Measurements from ENCODE around the gene IGFBPL1. TPM values are rescaled to one million over a fixed set of nuclear protein-coding genes. Genes with fewer than 3 reads are reported as not detected.

Gene IGFBPL1
- polyA plus RNA-seq, 3 donors, result not detected

- Histone ChIP-seq H3K9ac (ENCODE audit: insufficient read depth, low read length, poor library complexity, severe bottlenecking) (no peak overlapping the region), H3K4me2 (replicated peaks; ENCODE audit: extremely low read depth, low read length, poor library complexity, severe bottlenecking) (no peak overlapping the region), H3K4me3 (replicated peaks in 1 of 3; ENCODE audit: low read depth in 2 of 3, low read length in 3 of 3) (no peak overlapping the region), H3K9me3 (replicated peaks in 1 of 2; ENCODE audit: control insufficient read depth in 1 of 2, insufficient read depth in 1 of 2, low read length in 2 of 2) (peaks cover 0 to 5% of the 10 kb centered on the region in 2 donors), H2AFZ (ENCODE audit: insufficient read depth, low read depth, low read length, poor library complexity, severe bottlenecking) (no peak overlapping the region), H3K36me3 (replicated peaks in 1 of 2; ENCODE audit: control insufficient read depth in 1 of 2, insufficient read depth in 2 of 2, low read length in 2 of 2) (no peaks in the 10 kb centered on the region), H4K20me1 (ENCODE audit: insufficient read depth, low read length) (no peaks in the 10 kb centered on the region), H3K27me3 (ENCODE audit: control insufficient read depth in 2 of 2, insufficient read depth in 2 of 2, low read length in 2 of 2) (peaks cover 18 to 21% of the 10 kb centered on the region in 2 donors), H3K27ac (ENCODE audit: low read depth in 1 of 2, low read length in 2 of 2) (no peak overlapping the region), H3K79me2 (ENCODE audit: insufficient read depth, low read length) (no peaks in the 10 kb centered on the region), H3K4me1 (ENCODE audit: control insufficient read depth in 1 of 2, insufficient read depth in 2 of 2, low read length in 2 of 2) (no peaks in the 10 kb centered on the region)
- TF ChIP-seq, protein P1, sequence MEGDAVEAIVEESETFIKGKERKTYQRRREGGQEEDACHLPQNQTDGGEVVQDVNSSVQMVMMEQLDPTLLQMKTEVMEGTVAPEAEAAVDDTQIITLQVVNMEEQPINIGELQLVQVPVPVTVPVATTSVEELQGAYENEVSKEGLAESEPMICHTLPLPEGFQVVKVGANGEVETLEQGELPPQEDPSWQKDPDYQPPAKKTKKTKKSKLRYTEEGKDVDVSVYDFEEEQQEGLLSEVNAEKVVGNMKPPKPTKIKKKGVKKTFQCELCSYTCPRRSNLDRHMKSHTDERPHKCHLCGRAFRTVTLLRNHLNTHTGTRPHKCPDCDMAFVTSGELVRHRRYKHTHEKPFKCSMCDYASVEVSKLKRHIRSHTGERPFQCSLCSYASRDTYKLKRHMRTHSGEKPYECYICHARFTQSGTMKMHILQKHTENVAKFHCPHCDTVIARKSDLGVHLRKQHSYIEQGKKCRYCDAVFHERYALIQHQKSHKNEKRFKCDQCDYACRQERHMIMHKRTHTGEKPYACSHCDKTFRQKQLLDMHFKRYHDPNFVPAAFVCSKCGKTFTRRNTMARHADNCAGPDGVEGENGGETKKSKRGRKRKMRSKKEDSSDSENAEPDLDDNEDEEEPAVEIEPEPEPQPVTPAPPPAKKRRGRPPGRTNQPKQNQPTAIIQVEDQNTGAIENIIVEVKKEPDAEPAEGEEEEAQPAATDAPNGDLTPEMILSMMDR (IDR thresholded peaks at IDR 0.05), result no peak
- intact Hi-C loops (cut with micrococcal nuclease), result no loop called here
- Mint-ChIP-seq H3K27me3 (ENCODE audit: low read depth in 3 of 3) (peaks cover 22 to 30% (median 29%) of the 10 kb centered on the region in 3 donors), H3K9me3 (peaks cover 0 to 1% (median 0%) of the 10 kb centered on the region in 7 donors), H3K4me3 (no peak overlapping the region), H3K36me3 (no peaks in the 10 kb centered on the region), H3K27ac (no peak overlapping the region), H3K4me1 (peaks cover 4% of the 10 kb centered on the region)
- 94% methylated on average over 2 of the region's 5 CpGs for WGBS (ENCODE audit: insufficient coverage)
- DNase-seq, result no peak
Observed at GRCh38 chr9:38419181-38419580, 5.1 kb downstream of the IGFBPL1 start.

GRCh38 chr9:38418366-38418765, 5.9 kb downstream of the IGFBPL1 start:
- WGBS (ENCODE audit: insufficient coverage), result no CpG with 5 or more reads among the region's 1 CpG
- Histone ChIP-seq H3K9me3 (replicated peaks in 1 of 2; ENCODE audit: control insufficient read depth in 1 of 2, insufficient read depth in 1 of 2, low read length in 2 of 2) (peaks cover 0 to 3% of the 10 kb centered on the region in 2 donors), H3K4me1 (ENCODE audit: control insufficient read depth in 1 of 2, insufficient read depth in 2 of 2, low read length in 2 of 2) (no peaks in the 10 kb centered on the region), H2AFZ (ENCODE audit: insufficient read depth, low read depth, low read length, poor library complexity, severe bottlenecking) (no peak overlapping the region), H3K36me3 (replicated peaks in 1 of 2; ENCODE audit: control insufficient read depth in 1 of 2, insufficient read depth in 2 of 2, low read length in 2 of 2) (no peaks in the 10 kb centered on the region), H4K20me1 (ENCODE audit: insufficient read depth, low read length) (no peaks in the 10 kb centered on the region), H3K9ac (ENCODE audit: insufficient read depth, low read length, poor library complexity, severe bottlenecking) (no peak overlapping the region), H3K4me3 (replicated peaks in 1 of 3; ENCODE audit: low read depth in 2 of 3, low read length in 3 of 3) (no peak overlapping the region), H3K27me3 (ENCODE audit: control insufficient read depth in 2 of 2, insufficient read depth in 2 of 2, low read length in 2 of 2) (peaks cover 14 to 17% of the 10 kb centered on the region in 2 donors), H3K4me2 (replicated peaks; ENCODE audit: extremely low read depth, low read length, poor library complexity, severe bottlenecking) (no peak overlapping the region), H3K27ac (ENCODE audit: low read depth in 1 of 2, low read length in 2 of 2) (no peak overlapping the region), H3K79me2 (ENCODE audit: insufficient read depth, low read length) (no peaks in the 10 kb centered on the region)
- Mint-ChIP-seq H3K27ac (no peak overlapping the region), H3K9me3 (no peaks in the 10 kb centered on the region), H3K4me3 (no peak overlapping the region), H3K4me1 (peaks cover under 1% of the 10 kb centered on the region), H3K36me3 (no peaks in the 10 kb centered on the region), H3K27me3 (ENCODE audit: low read depth in 3 of 3) (peaks cover 18 to 25% (median 22%) of the 10 kb centered on the region in 3 donors)
- TF ChIP-seq, protein P1 (IDR thresholded peaks at IDR 0.05), result no peak
- intact Hi-C loops (cut with micrococcal nuclease), result no loop called here
- DNase-seq, result no peak
